HG03280 (cell line): ENCODE data around the gene ERLIN1.

Experiments used
- ATAC-seq: cut with Tn5 transposase; IDR thresholded peaks from one replicate; pipeline ENCODE4 v1.9.1; 2021; ENCODE audit warnings: mild to moderate bottlenecking, moderate library complexity; ENCODE audit not compliant: unreplicated experiment

ERLIN1 gene

GRCh38 chr10:100185364-100186252 lies at the start of gene ERLIN1:
Gene ERLIN1, minus strand, starts transcription at chr10:100186029. Its CDS starts 403 bp downstream, at chr10:100185626.
- ATAC-seq, result peak; percentile 84

GRCh38 chr10:100232101-100232500 lies 46.3 kb upstream of the ERLIN1 start:
- ATAC-seq, result no peak

- ATAC-seq, result no peak
Observed at GRCh38 chr10:100229819-100230422, 44.1 kb upstream of the ERLIN1 start.

- no peak for ATAC-seq
Observed at GRCh38 chr10:100223879-100224278, 38.0 kb upstream of the ERLIN1 start.

- ATAC-seq, result no peak
Observed at GRCh38 chr10:100222529-100222928, 36.7 kb upstream of the ERLIN1 start.

GRCh38 chr10:100216006-100216405 lies 30.2 kb upstream of the ERLIN1 start:
- ATAC-seq, result no peak

- ATAC-seq, result no peak
Observed at GRCh38 chr10:100209303-100209702, 23.5 kb upstream of the ERLIN1 start.

GRCh38 chr10:100208276-100208675 lies 22.4 kb upstream of the ERLIN1 start:
- ATAC-seq, result no peak

- no peak for ATAC-seq
Observed at GRCh38 chr10:100204370-100204769, 18.5 kb upstream of the ERLIN1 start.

GRCh38 chr10:100201549-100201948 lies 15.7 kb upstream of the ERLIN1 start:
- no peak for ATAC-seq

GRCh38 chr10:100194711-100195110 lies 8.9 kb upstream of the ERLIN1 start:
- ATAC-seq, result no peak

- no peak for ATAC-seq
Observed at GRCh38 chr10:100192350-100192749, 6.5 kb upstream of the ERLIN1 start.

- peak; percentile 53 for ATAC-seq
Observed at GRCh38 chr10:100186253-100187212, 704 bp upstream of the ERLIN1 start.

GRCh38 chr10:100184840-100185239 lies 989 bp downstream of the ERLIN1 start:
- ATAC-seq, result no peak

GRCh38 chr10:100184426-100184825 lies 1.4 kb downstream of the ERLIN1 start:
- no peak for ATAC-seq

- ATAC-seq, result no peak
Observed at GRCh38 chr10:100183481-100183880, 2.3 kb downstream of the ERLIN1 start.

GRCh38 chr10:100182908-100183307 lies 2.9 kb downstream of the ERLIN1 start:
- ATAC-seq, result no peak

- ATAC-seq, result no peak
Observed at GRCh38 chr10:100182281-100182680, 3.5 kb downstream of the ERLIN1 start.

- no peak for ATAC-seq
Observed at GRCh38 chr10:100175875-100176274, 10.0 kb downstream of the ERLIN1 start.

GRCh38 chr10:100174699-100175677 lies 10.8 kb downstream of the ERLIN1 start:
- ATAC-seq, result peak; percentile 89
